ENCODE measurements around the gene LBP. TPM values are rescaled to one million over a fixed set of nuclear protein-coding genes. Genes with fewer than 3 reads are reported as not detected.

Gene LBP
- total RNA-seq, 1 experiment from 2014 or later, result 0.15 TPM

- no peak for TF ChIP-seq CTCF (IDR thresholded peaks at IDR 0.05 in 2 of 3, conservative IDR thresholded peaks at IDR 0.05 in 1 of 3; ENCODE audit: borderline replicate concordance in 1 of 3, insufficient read depth in 1 of 3, low read depth in 2 of 3, low read length in 2 of 3)
- TF ChIP-seq POLR2AphosphoS5 (IDR thresholded peaks at IDR 0.05; ENCODE audit: low read depth, low read length), result no peak
- TF ChIP-seq EGR1 (IDR thresholded peaks at IDR 0.05; ENCODE audit: low read depth), result no peak
- TF ChIP-seq ELF1 (IDR thresholded peaks at IDR 0.05; ENCODE audit: borderline replicate concordance, low read depth), result no peak
- TF ChIP-seq SRF (IDR thresholded peaks at IDR 0.05; ENCODE audit: low read depth), result no peak
Measured at GRCh38 chr20:38355161-38356012, 9.1 kb downstream of the LBP start (continued).

- H2AFZ ChIP-seq (ENCODE audit: low read depth, low read length, poor library complexity, severe bottlenecking), result no peak overlapping the region
- POLR2A ChIA-PET, result no interaction called here
- H3K4me2 ChIP-seq (ENCODE audit: low read length), result no peak overlapping the region
- H3K9me2 ChIP-seq (ENCODE audit: insufficient read depth), result no peaks in the 10 kb centered on the region
- BruUV-seq (replicated peaks), result no TSS peak
- H3K9me3 ChIP-seq (ENCODE audit: control insufficient read depth in 1 of 2, insufficient read depth in 1 of 2, low read depth in 1 of 2, low read length in 2 of 2), result no peaks in the 10 kb centered on the region
- CTCF ChIA-PET, result no interaction called here
- no peak overlapping the region for H3K27ac ChIP-seq (ENCODE audit: low read depth, low read length)
- H4K20me1 ChIP-seq (ENCODE audit: insufficient read depth), result no peaks in the 10 kb centered on the region
- H3K36me3 ChIP-seq (ENCODE audit: control insufficient read depth in 1 of 2, insufficient read depth in 2 of 2, low read length in 2 of 2), result no peaks in the 10 kb centered on the region
- DNase-seq (ENCODE audit: low read depth, low spot score) (no peak), ATAC-seq (no peak)
- H3K79me2 ChIP-seq (ENCODE audit: insufficient read depth, low read length), result no peaks in the 10 kb centered on the region
- intact Hi-C loops (cut with micrococcal nuclease), result no loop called here
- RAD21 ChIA-PET (ENCODE audit: low non-redundant PET in 1 of 2, low total read pairs in 2 of 2, uncharacterized antibody in 2 of 2, unreplicated experiment in 2 of 2), result no interaction called here
- no peaks in the 10 kb centered on the region for H3K4me1 ChIP-seq (ENCODE audit: control insufficient read depth in 1 of 2, insufficient read depth in 2 of 2, low read length in 2 of 2)
- H3K4me3 ChIP-seq (replicated peaks in 1 of 2; ENCODE audit: low read depth in 1 of 2, low read length in 2 of 2), result no peak overlapping the region
- no peak for TF ChIP-seq FOSL1 (IDR thresholded peaks at IDR 0.05; ENCODE audit: low read depth)
- no peak for TF ChIP-seq JUND (IDR thresholded peaks at IDR 0.05)
- TF ChIP-seq ZFX (IDR thresholded peaks at IDR 0.05), result no peak
- TF ChIP-seq CBX3 (IDR thresholded peaks at IDR 0.05; ENCODE audit: low read depth), result no peak
- no peak for TF ChIP-seq YY1 (IDR thresholded peaks at IDR 0.05; ENCODE audit: extremely low read depth, insufficient replicate concordance, low read depth, low read length)
- no peak for TF ChIP-seq POLR2A (IDR thresholded peaks at IDR 0.05; ENCODE audit: borderline replicate concordance, extremely low read depth, insufficient read depth, insufficient read length)
- TF ChIP-seq SRF (IDR thresholded peaks at IDR 0.05; ENCODE audit: low read depth), result no peak
- TF ChIP-seq POLR2AphosphoS5 (IDR thresholded peaks at IDR 0.05; ENCODE audit: low read depth, low read length), result no peak
- no peak for TF ChIP-seq EGR1 (IDR thresholded peaks at IDR 0.05; ENCODE audit: low read depth)
- TF ChIP-seq CEBPB (IDR thresholded peaks at IDR 0.05; ENCODE audit: low read depth), result no peak
- TF ChIP-seq ZBTB33 (IDR thresholded peaks at IDR 0.05; ENCODE audit: extremely low read depth, insufficient replicate concordance, low read length), result no peak
- no peak for TF ChIP-seq EZH2phosphoT487 (IDR thresholded peaks at IDR 0.05; ENCODE audit: borderline replicate concordance)
- no peak for TF ChIP-seq TCF7L2 (IDR thresholded peaks at IDR 0.05; ENCODE audit: borderline replicate concordance, extremely low read depth, insufficient read depth, insufficient read length)
- TF ChIP-seq ATF3 (IDR thresholded peaks at IDR 0.05), result no peak
- no peak for TF ChIP-seq RAD21 (IDR thresholded peaks at IDR 0.05; ENCODE audit: low read depth)
- no peak for TF ChIP-seq MAX (IDR thresholded peaks at IDR 0.05)
- H3K9ac ChIP-seq (ENCODE audit: low read length), result no peak overlapping the region
- H3K27me3 ChIP-seq (ENCODE audit: insufficient read depth, low read length), result no peaks in the 10 kb centered on the region
Measured at GRCh38 chr20:38357653-38358207, 11.4 kb downstream of the LBP start.

All from HCT116 (cell line).